T-helper 1 cell treated with Interleukin-12 subunit alpha and Interleukin-12 subunit beta and Interleukin-4 antibody, amounts not matched to agents 30 μg/mL and 1 μg/mL, for 36 hours (primary cell): Measurements from ENCODE around the gene TEX29.

Source experiments
- H3K27ac Mint-ChIP-seq: one replicate; pipeline ENCODE4 v1.8.0; 2021; ENCODE audit warnings: mild to moderate bottlenecking, mixed read lengths
- H3K27me3 Mint-ChIP-seq: one replicate; pipeline ENCODE4 v1.8.0; 2021; ENCODE audit warnings: low read depth, mixed read lengths
- H3K36me3 Mint-ChIP-seq: one replicate; pipeline ENCODE4 v1.8.0; 2021; ENCODE audit warnings: low read depth, mixed read lengths
- H3K4me1 Mint-ChIP-seq: one replicate; pipeline ENCODE4 v1.8.0; 2021; ENCODE audit warnings: low read depth, mixed read lengths
- H3K4me3 Mint-ChIP-seq: one replicate; pipeline ENCODE4 v1.8.0; 2021; ENCODE audit warnings: mild to moderate bottlenecking, moderate library complexity, mixed read lengths
- H3K9me3 Mint-ChIP-seq: one replicate; pipeline ENCODE4 v1.8.0; 2021; ENCODE audit warnings: mixed read lengths

TEX29 gene

DNA sequence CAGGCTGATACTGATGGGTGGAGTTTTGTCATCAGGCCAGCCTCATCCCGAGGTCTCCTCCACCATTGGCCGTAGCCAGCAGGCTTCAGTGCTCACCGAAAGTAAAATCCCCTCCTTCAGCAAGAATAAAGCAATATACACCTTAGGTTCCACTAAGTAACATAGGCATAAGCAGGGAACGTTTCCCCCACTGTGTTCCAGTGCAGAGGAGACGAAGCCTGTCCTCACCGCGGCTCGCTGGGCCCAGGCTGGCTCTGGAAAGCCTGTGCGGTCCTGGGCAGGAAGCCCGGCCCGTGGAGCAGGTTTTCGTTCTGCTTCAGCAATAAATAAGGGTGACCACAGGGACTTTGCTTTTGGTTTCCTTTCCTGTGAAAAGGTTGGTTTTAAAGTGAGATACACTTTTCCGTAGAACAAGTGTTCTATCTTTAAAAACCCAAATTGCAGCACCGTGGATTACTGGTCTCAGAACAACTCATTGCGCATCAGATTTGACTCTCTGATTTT lies 16.3 kb upstream of the TEX29 start:
- no peaks in the 10 kb centered on the region for H3K27me3 Mint-ChIP-seq
- H3K36me3 Mint-ChIP-seq, result peaks cover 58% of the 10 kb centered on the region
- H3K27ac Mint-ChIP-seq, result peak overlapping the region; percentile 85
- H3K4me3 Mint-ChIP-seq, result no peak overlapping the region
- H3K4me1 Mint-ChIP-seq, result peaks cover 13% of the 10 kb centered on the region
- peaks cover 13% of the 10 kb centered on the region for H3K9me3 Mint-ChIP-seq

DNA sequence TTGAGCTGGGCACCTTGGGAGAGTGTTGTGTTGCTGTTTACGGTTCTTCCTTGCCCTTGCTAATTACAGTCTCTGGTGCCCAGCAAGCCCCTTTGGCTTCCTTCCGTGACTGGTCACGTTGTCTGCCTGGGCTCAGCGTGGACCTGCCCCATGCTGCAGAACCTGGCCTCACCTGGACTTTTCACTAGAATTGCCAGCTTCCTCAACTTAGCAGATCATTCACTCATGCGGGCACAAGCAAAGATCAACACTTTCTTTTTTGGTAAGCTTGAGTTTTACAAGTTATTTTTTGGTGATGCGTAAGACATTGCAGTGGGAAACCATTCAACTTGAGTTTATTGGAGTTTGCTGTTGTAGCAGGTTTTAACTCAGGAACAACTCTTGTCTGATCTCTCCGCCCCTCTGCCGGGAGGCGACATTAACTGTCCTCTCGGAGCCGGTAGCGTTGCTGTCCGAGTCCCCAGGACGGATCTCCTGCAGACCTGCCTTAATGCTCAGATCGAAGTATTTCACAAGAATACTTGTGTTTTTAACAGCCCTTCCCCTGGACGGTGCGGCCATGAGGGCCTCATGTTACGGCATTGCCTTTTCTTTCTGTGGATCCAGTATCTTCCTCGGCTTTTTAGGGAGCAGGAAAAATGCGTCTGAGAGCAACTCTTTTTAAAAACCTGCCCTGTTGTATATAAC lies 15.7 kb upstream of the TEX29 start:
- no peaks in the 10 kb centered on the region for H3K27me3 Mint-ChIP-seq
- H3K4me1 Mint-ChIP-seq, result peaks cover 13% of the 10 kb centered on the region
- peak overlapping the region; percentile 85 for H3K27ac Mint-ChIP-seq
- peaks cover 17% of the 10 kb centered on the region for H3K9me3 Mint-ChIP-seq
- H3K36me3 Mint-ChIP-seq, result peaks cover 61% of the 10 kb centered on the region
- H3K4me3 Mint-ChIP-seq, result no peak overlapping the region

DNA sequence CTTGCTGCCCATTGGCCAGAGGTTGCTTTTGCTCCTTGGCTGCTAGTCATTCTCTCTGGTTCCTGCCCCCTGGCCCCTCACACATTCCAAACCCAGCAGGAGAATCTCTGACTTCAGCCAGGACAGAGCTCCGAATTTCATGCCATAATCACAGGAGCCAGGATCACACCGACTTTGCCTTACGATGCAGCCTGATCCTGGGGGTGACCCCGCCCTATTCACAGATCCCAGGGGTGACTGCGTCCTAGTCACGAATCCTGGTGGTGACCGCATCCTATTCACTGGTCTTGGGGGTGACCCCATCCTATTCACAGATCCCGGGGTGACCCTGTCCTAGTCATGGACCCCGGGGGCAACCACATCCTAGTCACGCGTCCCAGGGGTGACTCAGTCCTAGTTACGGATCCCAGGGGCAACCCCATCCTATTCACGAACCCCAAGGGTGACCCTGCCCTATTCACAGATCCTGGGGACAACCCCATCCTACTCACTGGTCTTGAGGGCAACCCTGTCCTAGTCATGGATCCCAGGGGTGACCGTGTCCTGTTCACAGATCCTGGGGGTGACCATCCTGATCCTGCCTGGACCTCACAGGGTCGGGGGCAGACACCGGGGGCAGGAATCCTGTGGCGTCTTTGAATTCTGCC lies 7.4 kb upstream of the TEX29 start:
- H3K4me1 Mint-ChIP-seq, result no peaks in the 10 kb centered on the region
- peaks cover 25% of the 10 kb centered on the region for H3K9me3 Mint-ChIP-seq
- no peak overlapping the region for H3K4me3 Mint-ChIP-seq
- H3K27me3 Mint-ChIP-seq, result no peaks in the 10 kb centered on the region
- H3K36me3 Mint-ChIP-seq, result peaks cover 34% of the 10 kb centered on the region
- H3K27ac Mint-ChIP-seq, result no peak overlapping the region

DNA sequence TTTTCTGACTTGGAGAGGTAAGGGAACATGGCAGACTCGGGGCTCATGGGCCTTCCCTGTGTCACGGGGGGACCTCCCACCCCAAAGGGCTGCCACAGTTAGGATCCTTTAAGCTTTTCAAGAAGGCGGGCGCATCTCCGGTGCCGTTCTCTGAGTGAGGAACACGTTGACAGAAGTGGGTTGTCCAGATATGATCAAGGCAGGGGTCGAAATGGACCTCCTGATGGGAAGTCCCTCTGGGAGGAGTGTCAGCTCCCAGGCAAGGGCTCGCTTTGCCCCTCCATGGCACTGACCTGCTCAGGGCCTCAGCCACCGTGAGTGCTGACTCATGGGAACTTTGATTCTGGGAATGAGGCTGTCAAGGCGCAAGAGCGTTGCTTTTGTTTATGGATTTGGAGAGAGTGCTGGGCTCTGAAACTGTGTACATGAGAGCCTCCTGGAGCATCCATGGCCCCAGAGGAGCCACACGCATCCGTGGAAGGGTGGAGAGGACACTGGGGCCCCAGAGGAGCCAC lies 6.5 kb upstream of the TEX29 start:
- H3K27me3 Mint-ChIP-seq, result no peaks in the 10 kb centered on the region
- H3K9me3 Mint-ChIP-seq, result peaks cover 22% of the 10 kb centered on the region
- H3K4me3 Mint-ChIP-seq, result no peak overlapping the region
- no peaks in the 10 kb centered on the region for H3K4me1 Mint-ChIP-seq
- H3K36me3 Mint-ChIP-seq, result peaks cover 28% of the 10 kb centered on the region
- no peak overlapping the region for H3K27ac Mint-ChIP-seq

DNA sequence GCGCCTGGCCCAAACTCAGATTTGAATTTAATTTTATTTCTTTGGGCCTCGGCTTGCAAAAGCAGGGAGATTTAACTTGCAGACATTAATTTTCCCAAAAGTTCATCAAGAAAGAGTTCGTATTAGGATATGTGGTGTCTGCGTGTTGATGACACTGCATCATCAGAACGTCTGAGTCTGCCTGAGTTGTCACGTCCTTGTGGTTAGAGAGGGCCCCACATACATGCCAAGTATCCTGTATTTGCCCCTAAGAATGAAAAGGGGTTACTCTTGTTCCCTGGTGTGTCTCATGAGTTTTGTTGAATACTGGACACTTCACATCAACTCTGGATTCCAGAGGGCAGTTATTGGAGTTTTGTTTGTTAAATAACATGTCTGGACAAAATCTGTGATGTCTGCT lies 5.6 kb upstream of the TEX29 start:
- no peak overlapping the region for H3K27ac Mint-ChIP-seq
- H3K4me3 Mint-ChIP-seq, result no peak overlapping the region
- H3K27me3 Mint-ChIP-seq, result no peaks in the 10 kb centered on the region
- H3K9me3 Mint-ChIP-seq, result peaks cover 16% of the 10 kb centered on the region
- peaks cover 22% of the 10 kb centered on the region for H3K36me3 Mint-ChIP-seq
- no peaks in the 10 kb centered on the region for H3K4me1 Mint-ChIP-seq

DNA sequence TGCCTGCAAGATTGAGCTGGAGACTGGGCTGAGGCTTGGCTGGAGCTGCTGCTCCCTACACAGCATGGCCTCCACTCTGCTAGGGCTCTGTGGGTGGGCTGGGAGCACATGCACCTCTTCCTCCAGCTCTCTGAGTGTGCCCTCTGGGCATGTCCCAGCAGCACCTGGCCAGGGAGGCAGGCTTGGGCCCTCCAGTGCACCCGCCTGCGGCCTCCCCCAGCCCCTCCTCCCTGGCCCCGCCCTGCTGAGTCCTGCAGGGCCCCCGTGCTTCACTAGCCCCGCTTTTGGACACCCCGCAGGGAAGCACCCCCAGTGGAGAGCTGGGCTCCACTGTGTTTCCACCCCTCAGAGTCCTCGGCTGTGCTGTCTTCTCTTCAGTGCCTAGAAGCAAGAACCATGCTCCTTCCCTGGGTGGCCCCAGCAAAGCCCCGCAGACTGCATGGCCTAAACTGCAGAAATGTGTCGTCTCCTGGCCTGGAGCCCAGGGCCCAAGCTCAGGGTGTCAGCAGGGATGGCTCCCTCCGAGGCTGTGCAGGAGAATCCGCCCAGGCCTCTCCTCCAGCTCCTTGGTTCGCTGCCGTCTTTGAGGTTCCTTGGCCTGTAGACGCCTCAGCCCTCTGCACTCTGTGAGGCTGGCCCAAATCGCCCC lies 5.0 kb upstream of the TEX29 start:
- Mint-ChIP-seq H3K27ac (no peak overlapping the region), H3K36me3 (peaks cover 16% of the 10 kb centered on the region), H3K9me3 (peaks cover 9% of the 10 kb centered on the region), H3K4me3 (no peak overlapping the region), H3K4me1 (no peaks in the 10 kb centered on the region), H3K27me3 (no peaks in the 10 kb centered on the region)

DNA sequence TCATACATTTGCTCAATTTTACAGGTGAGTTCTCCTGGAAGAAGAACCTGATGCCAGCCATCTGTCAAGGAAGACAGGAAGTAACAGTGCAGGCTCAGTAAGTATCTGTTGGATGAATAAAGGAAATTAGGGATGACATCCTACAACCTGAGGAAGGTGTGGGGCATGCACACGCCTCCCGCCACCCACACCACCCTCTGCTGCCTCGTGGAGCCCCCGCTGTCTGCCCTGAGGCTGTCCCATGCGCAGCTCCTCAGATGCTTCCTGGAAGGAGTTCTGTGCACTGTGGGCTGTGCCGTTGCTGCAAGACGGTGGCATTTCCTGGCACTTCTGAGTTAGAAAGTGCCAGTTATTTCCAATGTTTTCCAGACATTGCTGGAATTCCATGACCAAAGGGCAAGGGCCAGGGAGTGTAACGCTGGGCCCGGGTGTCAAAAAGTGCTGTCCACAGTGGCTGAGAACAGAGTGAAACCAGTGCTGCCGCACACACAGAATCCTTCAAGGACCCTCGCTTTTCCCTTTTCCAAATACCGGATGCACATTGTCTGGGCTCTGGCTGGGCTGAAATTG lies 4.2 kb upstream of the TEX29 start:
- peaks cover 2% of the 10 kb centered on the region for H3K9me3 Mint-ChIP-seq
- H3K4me1 Mint-ChIP-seq, result no peaks in the 10 kb centered on the region
- H3K27me3 Mint-ChIP-seq, result no peaks in the 10 kb centered on the region
- H3K27ac Mint-ChIP-seq, result no peak overlapping the region
- H3K36me3 Mint-ChIP-seq, result peaks cover 10% of the 10 kb centered on the region
- H3K4me3 Mint-ChIP-seq, result no peak overlapping the region

DNA sequence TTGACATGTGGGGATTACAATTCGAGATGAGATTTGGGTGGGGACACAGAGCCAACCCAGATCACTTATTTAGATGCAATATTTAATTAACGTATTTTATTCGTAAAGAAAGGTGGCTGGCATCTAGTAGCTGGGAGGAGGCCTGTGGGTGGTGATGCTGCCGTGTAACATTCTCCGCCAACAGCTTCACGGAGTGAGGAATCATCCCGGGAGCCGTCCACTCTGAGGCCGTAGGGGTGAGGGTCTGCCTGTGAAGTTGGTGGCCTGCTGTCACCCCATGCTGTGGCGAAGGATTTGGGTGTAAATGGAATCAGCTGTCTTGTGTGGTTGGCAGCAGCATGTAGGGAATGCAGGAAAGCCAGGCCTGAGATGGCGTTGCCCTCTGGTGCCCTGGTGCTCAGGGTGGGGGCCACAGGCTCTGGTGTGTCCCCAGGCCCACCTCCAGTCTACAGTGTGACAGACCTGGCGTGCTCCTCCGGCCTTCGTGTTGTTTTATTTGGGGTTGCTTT lies 3.3 kb upstream of the TEX29 start:
- no peaks in the 10 kb centered on the region for H3K27me3 Mint-ChIP-seq
- no peak overlapping the region for H3K4me3 Mint-ChIP-seq
- H3K27ac Mint-ChIP-seq, result no peak overlapping the region
- H3K36me3 Mint-ChIP-seq, result peaks cover 1% of the 10 kb centered on the region
- H3K9me3 Mint-ChIP-seq, result no peaks in the 10 kb centered on the region
- H3K4me1 Mint-ChIP-seq, result no peaks in the 10 kb centered on the region

DNA sequence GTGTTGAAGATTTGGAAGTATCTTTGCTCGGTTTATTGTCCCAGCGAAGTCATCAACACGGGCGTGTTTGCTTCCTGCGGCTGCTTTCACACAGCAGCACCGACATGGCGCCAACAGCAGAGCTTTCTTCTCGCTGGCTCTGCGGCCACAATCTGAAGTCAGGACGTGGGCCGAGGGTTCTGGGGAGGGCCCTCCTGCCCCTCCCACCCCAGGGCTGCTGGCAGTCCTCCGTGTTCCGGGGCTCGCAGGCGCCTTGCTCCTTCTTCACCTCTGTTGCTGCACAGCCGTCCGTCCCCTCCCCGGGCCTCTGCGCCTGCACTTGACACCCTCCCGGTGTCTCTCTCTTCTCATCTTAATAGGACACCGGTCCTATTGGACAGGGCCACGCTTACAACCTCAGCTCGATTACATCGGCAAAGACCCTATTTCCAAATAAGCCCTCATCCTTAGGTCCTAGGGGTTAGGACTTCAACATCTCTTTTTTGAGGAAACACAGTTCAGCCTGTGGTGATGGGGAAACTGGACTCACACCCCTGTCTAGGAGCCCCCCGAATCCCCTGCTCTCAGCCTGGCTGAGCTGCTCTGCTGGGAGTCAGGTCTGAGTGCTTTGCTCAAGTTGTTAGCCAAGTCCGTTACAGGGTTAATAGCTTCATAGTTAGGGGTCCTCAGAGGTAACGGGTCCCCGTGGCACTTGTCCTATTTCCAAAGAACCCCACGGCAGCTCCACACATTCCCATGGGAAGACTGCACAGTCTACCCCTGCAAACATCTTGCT lies 2.7 kb upstream of the TEX29 start:
- H3K4me3 Mint-ChIP-seq, result no peak overlapping the region
- no peaks in the 10 kb centered on the region for H3K36me3 Mint-ChIP-seq
- no peaks in the 10 kb centered on the region for H3K9me3 Mint-ChIP-seq
- H3K27ac Mint-ChIP-seq, result no peak overlapping the region
- H3K4me1 Mint-ChIP-seq, result no peaks in the 10 kb centered on the region
- no peaks in the 10 kb centered on the region for H3K27me3 Mint-ChIP-seq

DNA sequence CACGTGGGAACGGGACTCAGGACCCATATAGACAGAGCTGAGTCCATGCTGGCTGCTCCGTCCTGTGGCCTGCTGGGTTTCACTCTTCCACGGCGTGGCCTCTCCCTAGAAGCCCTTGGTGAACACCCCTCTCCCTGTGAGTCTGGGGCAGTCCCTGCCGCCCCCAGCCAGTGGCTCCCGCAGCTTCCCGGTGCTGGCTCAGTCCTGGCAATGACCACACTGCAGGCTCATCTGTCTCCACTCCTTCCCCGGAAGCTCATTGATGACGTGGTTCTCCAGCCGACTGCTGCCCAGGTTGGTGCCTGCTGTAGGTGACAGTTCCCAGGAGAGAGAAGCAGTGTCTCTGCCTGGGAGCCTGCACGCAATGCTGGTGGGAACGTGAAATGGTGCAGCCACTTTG lies 2.1 kb upstream of the TEX29 start:
- no peak overlapping the region for H3K4me3 Mint-ChIP-seq
- H3K9me3 Mint-ChIP-seq, result no peaks in the 10 kb centered on the region
- no peaks in the 10 kb centered on the region for H3K27me3 Mint-ChIP-seq
- no peak overlapping the region for H3K27ac Mint-ChIP-seq
- no peaks in the 10 kb centered on the region for H3K4me1 Mint-ChIP-seq
- no peaks in the 10 kb centered on the region for H3K36me3 Mint-ChIP-seq

DNA sequence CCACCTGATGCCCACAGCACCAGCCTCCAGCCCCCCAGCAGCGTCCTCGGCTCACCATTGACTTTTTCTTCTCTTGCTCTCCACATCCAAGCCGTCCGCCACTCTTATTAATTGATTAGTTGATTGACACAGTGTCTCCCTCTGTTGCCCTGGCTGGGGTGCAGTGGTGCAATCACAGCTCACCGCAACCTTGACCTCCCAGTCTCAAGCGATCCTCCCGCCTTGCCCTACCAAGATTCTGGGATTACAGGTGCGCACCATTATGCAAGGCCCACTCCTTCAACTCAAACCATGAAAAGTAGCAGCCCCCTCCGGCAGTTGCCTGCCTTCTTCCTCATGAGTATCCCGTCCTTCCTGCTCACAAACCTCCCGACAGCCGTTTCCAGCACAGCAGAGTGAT lies 921 bp upstream of the TEX29 start:
- Mint-ChIP-seq H3K9me3 (no peaks in the 10 kb centered on the region), H3K4me1 (peaks cover 2% of the 10 kb centered on the region), H3K36me3 (no peaks in the 10 kb centered on the region), H3K4me3 (no peak overlapping the region), H3K27me3 (no peaks in the 10 kb centered on the region), H3K27ac (no peak overlapping the region)

DNA sequence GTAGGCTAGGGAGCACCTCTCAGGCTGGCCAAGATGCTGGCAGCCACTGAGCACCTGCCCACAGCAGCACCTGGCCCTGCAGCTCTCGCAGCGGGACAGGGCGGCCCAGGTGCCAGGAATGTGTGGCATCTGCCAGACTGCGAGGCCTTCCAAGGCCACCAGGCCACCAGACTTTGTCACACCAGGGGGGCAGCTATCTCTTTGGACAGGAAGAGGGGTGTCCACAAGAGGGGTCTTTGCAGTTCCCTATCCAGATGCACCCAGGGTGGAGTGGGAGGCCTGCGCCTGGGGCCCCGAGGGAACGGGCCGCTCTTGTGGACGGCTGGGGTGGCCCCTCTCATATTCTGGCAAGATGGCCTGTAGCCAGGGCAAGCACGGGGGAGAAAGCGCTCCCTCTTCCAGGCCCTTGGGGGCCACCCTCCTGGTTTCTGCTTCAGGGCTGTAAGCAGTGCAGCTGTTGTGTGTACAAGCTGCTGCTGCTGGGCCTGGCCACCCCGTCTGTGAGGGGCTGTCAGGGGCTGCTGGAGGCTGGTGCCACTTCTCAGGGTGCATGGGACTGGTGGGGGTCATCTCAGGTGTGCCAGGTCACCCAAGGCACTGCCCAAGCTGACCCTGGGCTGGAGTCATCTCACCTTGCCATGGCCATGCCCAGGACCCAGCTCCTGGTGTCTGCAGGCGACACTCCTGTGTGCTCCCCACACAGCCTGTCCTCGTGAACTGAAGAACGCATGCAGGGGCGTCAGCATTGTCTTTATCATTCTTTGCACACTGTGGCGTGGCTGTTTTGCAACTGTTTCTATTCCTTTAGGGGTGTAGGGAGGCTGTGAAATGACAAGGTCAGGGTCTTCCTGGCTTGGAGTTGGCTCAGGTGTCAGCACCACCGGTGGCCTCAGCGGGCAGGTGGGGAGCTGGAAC lies 1.8 kb downstream of the TEX29 start:
- Mint-ChIP-seq H3K4me3 (no peak overlapping the region), H3K36me3 (no peaks in the 10 kb centered on the region), H3K27me3 (no peaks in the 10 kb centered on the region), H3K9me3 (no peaks in the 10 kb centered on the region), H3K4me1 (peaks cover 2% of the 10 kb centered on the region), H3K27ac (no peak overlapping the region)

DNA sequence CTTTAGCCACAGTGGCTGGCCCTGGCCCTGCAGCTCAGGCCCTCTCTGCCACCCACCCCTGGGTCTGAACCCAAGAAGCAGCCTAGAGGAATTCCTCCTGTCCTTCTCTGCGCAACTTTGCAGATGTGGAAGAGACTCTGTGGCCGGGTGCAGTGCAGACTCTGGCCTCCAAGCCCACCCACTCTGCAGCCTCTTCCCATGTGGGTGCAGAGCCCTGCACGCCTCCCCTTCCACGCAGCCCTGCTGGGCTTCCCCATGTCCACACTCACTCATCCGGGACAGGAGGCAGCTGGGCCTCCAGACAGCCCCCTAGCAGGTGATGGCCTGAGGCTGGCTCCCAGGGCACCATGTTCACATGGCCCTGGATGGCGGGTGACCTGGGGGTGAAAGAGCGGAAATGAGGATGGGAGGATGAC lies 2.5 kb downstream of the TEX29 start:
- no peak overlapping the region for H3K4me3 Mint-ChIP-seq
- H3K36me3 Mint-ChIP-seq, result no peaks in the 10 kb centered on the region
- H3K4me1 Mint-ChIP-seq, result peaks cover 2% of the 10 kb centered on the region
- H3K27ac Mint-ChIP-seq, result no peak overlapping the region
- H3K27me3 Mint-ChIP-seq, result no peaks in the 10 kb centered on the region
- H3K9me3 Mint-ChIP-seq, result no peaks in the 10 kb centered on the region
